ENCODE results near the gene OSBP.

The OSBP gene

GRCh38 chr11:59598961-59599360 lies 16.6 kb downstream of the OSBP start:
- Histone ChIP-seq H3K9me3 (replicated peaks in 1 of 11) (no peaks in the 10 kb centered on the region), H3K4me1 (no peaks in the 10 kb centered on the region), H3K4me2 (no peak overlapping the region), H3K4me3 (no peak overlapping the region), H4K20me1 (peaks cover 14 to 53% (median 31%) of the 10 kb centered on the region in 11 experiments; a peak in 18 of 22 replicates), H3K36me3 (peaks cover 99 to 100% (median 100%) of the 10 kb centered on the region in 11 experiments), H3K27me3 (no peaks in the 10 kb centered on the region), H3K9ac (no peak overlapping the region), H3K27ac (no peak overlapping the region)
- TF ChIP-seq Cebpa-rat (IDR thresholded peaks at IDR 0.05), result no peak

GRCh38 chr11:59584294-59584693 lies 31.3 kb downstream of the OSBP start:
- Histone ChIP-seq H3K4me2 (no peak overlapping the region), H3K4me1 (no peaks in the 10 kb centered on the region), H3K4me3 (no peak overlapping the region), H3K27me3 (no peaks in the 10 kb centered on the region), H3K9ac (no peak overlapping the region), H3K27ac (no peak overlapping the region), H4K20me1 (peaks cover 0 to 10% (median 0%) of the 10 kb centered on the region in 11 experiments; a peak in 4 of 22 replicates), H3K36me3 (peaks cover 93 to 99% (median 97%) of the 10 kb centered on the region in 11 experiments), H3K9me3 (replicated peaks in 1 of 11) (peaks cover 25 to 42% (median 33%) of the 10 kb centered on the region in 11 experiments; a peak in 21 of 22 replicates)
- TF ChIP-seq Cebpa-rat (IDR thresholded peaks at IDR 0.05), result no peak

- no peak for TF ChIP-seq Cebpa-rat (IDR thresholded peaks at IDR 0.05)
- peaks cover 0 to 10% (median 0%) of the 10 kb centered on the region in 11 experiments; a peak in 4 of 22 replicates for H4K20me1 ChIP-seq
- peaks cover 24 to 33% (median 30%) of the 10 kb centered on the region in 11 experiments; a peak in 21 of 22 replicates for H3K9me3 ChIP-seq (replicated peaks in 1 of 11)
- H3K27me3 ChIP-seq, result no peaks in the 10 kb centered on the region
- H3K4me1 ChIP-seq, result no peaks in the 10 kb centered on the region
- H3K4me3 ChIP-seq, result no peak overlapping the region
- H3K27ac ChIP-seq, result no peak overlapping the region
- H3K9ac ChIP-seq, result no peak overlapping the region
- H3K36me3 ChIP-seq, result peaks cover 93 to 99% (median 96%) of the 10 kb centered on the region in 11 experiments
- no peak overlapping the region for H3K4me2 ChIP-seq
These were observed 33.6 kb downstream of the OSBP start for GRCh38 chr11:59582006-59582405.

- Histone ChIP-seq H3K4me3 (no peak overlapping the region), H3K27me3 (no peaks in the 10 kb centered on the region), H3K36me3 (peaks cover 94 to 100% (median 100%) of the 10 kb centered on the region in 11 experiments), H3K9me3 (replicated peaks in 1 of 11) (no peaks in the 10 kb centered on the region), H3K4me1 (no peaks in the 10 kb centered on the region), H3K27ac (no peak overlapping the region), H3K4me2 (no peak overlapping the region), H4K20me1 (peaks cover 0 to 10% (median 0%) of the 10 kb centered on the region in 11 experiments; a peak in 6 of 22 replicates), H3K9ac (no peak overlapping the region)
- no peak for TF ChIP-seq Cebpa-rat (IDR thresholded peaks at IDR 0.05)
These were observed 37.2 kb downstream of the OSBP start for GRCh38 chr11:59578369-59578768.

- Histone ChIP-seq H3K9ac (no peak overlapping the region), H3K9me3 (replicated peaks in 1 of 11) (no peaks in the 10 kb centered on the region), H3K4me1 (no peaks in the 10 kb centered on the region), H4K20me1 (no peaks in the 10 kb centered on the region; a peak in 3 of 22 replicates), H3K4me3 (no peak overlapping the region), H3K4me2 (no peak overlapping the region), H3K27ac (no peak overlapping the region), H3K27me3 (no peaks in the 10 kb centered on the region), H3K36me3 (peaks cover 65 to 81% (median 74%) of the 10 kb centered on the region in 11 experiments)
- TF ChIP-seq Cebpa-rat (IDR thresholded peaks at IDR 0.05), result no peak
These were observed 40.1 kb downstream of the OSBP start for GRCh38 chr11:59575505-59575904.

- Histone ChIP-seq H3K4me1 (no peaks in the 10 kb centered on the region), H3K27me3 (no peaks in the 10 kb centered on the region), H3K4me2 (no peak overlapping the region), H3K27ac (no peak overlapping the region), H3K9ac (no peak overlapping the region), H4K20me1 (no peaks in the 10 kb centered on the region; a peak in 3 of 22 replicates), H3K36me3 (peaks cover 60 to 76% (median 69%) of the 10 kb centered on the region in 11 experiments), H3K9me3 (replicated peaks in 1 of 11) (no peaks in the 10 kb centered on the region), H3K4me3 (no peak overlapping the region)
- no peak for TF ChIP-seq Cebpa-rat (IDR thresholded peaks at IDR 0.05)
These were observed 40.6 kb downstream of the OSBP start for GRCh38 chr11:59574932-59575502.

- Histone ChIP-seq H3K27me3 (no peaks in the 10 kb centered on the region), H3K4me2 (no peak overlapping the region), H3K9me3 (replicated peaks in 1 of 11) (no peaks in the 10 kb centered on the region), H3K4me3 (no peak overlapping the region), H4K20me1 (no peaks in the 10 kb centered on the region; a peak in 3 of 22 replicates), H3K36me3 (peaks cover 55 to 71% (median 64%) of the 10 kb centered on the region in 11 experiments), H3K9ac (no peak overlapping the region), H3K27ac (no peak overlapping the region), H3K4me1 (no peaks in the 10 kb centered on the region)
- TF ChIP-seq Cebpa-rat (IDR thresholded peaks at IDR 0.05), result no peak
These were observed 41.1 kb downstream of the OSBP start for GRCh38 chr11:59574467-59574866.

GRCh38 chr11:59573216-59573615 lies 42.4 kb downstream of the OSBP start:
- Histone ChIP-seq H3K9ac (no peak overlapping the region), H3K4me2 (no peak overlapping the region), H3K36me3 (peaks cover 42 to 58% (median 51%) of the 10 kb centered on the region in 11 experiments), H3K4me1 (no peaks in the 10 kb centered on the region), H3K27me3 (no peaks in the 10 kb centered on the region), H3K27ac (no peak overlapping the region), H3K4me3 (no peak overlapping the region), H3K9me3 (replicated peaks in 1 of 11) (no peaks in the 10 kb centered on the region), H4K20me1 (no peaks in the 10 kb centered on the region; a peak in 3 of 22 replicates)
- no peak; a peak in 1 of 22 replicates for TF ChIP-seq Cebpa-rat (IDR thresholded peaks at IDR 0.05)

GRCh38 chr11:59572091-59572490 lies 43.5 kb downstream of the OSBP start:
- no peaks in the 10 kb centered on the region for H3K4me1 ChIP-seq
- peak overlapping the region in 1 of 11 experiments; percentile 12; a peak in 1 of 22 replicates for H3K27ac ChIP-seq
- peaks cover 31 to 47% (median 40%) of the 10 kb centered on the region in 11 experiments for H3K36me3 ChIP-seq
- no peak overlapping the region for H3K9ac ChIP-seq
- H3K27me3 ChIP-seq, result no peaks in the 10 kb centered on the region
- H3K4me3 ChIP-seq, result no peak overlapping the region
- TF ChIP-seq Cebpa-rat (IDR thresholded peaks at IDR 0.05), result no peak
- H3K9me3 ChIP-seq (replicated peaks in 1 of 11), result no peaks in the 10 kb centered on the region
- H4K20me1 ChIP-seq, result no peaks in the 10 kb centered on the region; a peak in 3 of 22 replicates
- H3K4me2 ChIP-seq, result no peak overlapping the region

GRCh38 chr11:59562292-59562691 lies 53.3 kb downstream of the OSBP start:
- no peaks in the 10 kb centered on the region for H4K20me1 ChIP-seq
- H3K9me3 ChIP-seq (replicated peaks in 1 of 11), result no peaks in the 10 kb centered on the region
- TF ChIP-seq Cebpa-rat (IDR thresholded peaks at IDR 0.05), result no peak
- H3K9ac ChIP-seq, result no peak overlapping the region
- H3K36me3 ChIP-seq, result no peaks in the 10 kb centered on the region
- no peak overlapping the region for H3K27ac ChIP-seq
- no peak overlapping the region for H3K4me2 ChIP-seq
- no peak overlapping the region for H3K4me3 ChIP-seq
- peaks cover 0 to 13% (median 7%) of the 10 kb centered on the region in 11 experiments; a peak in 8 of 22 replicates for H3K27me3 ChIP-seq
- H3K4me1 ChIP-seq, result peaks cover 5 to 43% (median 21%) of the 10 kb centered on the region in 10 experiments; a peak in 18 of 20 replicates
